OCI-LY1 (cell line): ENCODE measurements around the gene DOCK10.

Experiments used
- CTCF ChIP-seq: fragments of 200-600 bp; sonication (generic), shearing (Covaris generic); IDR thresholded peaks from 2 replicates; pipeline ENCODE4 v1.5.1; 2017; ENCODE audit warnings: mild to moderate bottlenecking, antibody characterized with exemption, low read length, moderate library complexity, mixed read lengths
- EZH2 ChIP-seq: fragments of 200-600 bp; sonication (generic), shearing (Covaris generic); IDR thresholded peaks from 2 replicates; pipeline ENCODE4 v1.8.0; 2017; ENCODE audit warnings: borderline replicate concordance, mixed run types, mild to moderate bottlenecking, antibody characterized with exemption, low read length, moderate library complexity, mixed read lengths

- TF ChIP-seq CTCF (no peak), EZH2 (no peak)
Observed at GRCh38 chr2:224934526-224935188, 107.6 kb downstream of the DOCK10 start.
